DOHH2 (cell line): Measurements from ENCODE around the gene BRSK2.

Source experiments
- CTCF ChIP-seq: fragments of 200-600 bp; sonication (generic); IDR thresholded peaks from one replicate; pipeline ENCODE4 v1.5.1; 2014; ENCODE audit warnings: antibody characterized with exemption, mild to moderate bottlenecking, low read depth, low read length; ENCODE audit not compliant: poor library complexity, severe bottlenecking
- EZH2phosphoT487 ChIP-seq: fragments of 200-600 bp; sonication (generic); IDR thresholded peaks from 2 replicates; pipeline ENCODE4 v1.6.1; 2017; ENCODE audit warnings: borderline replicate concordance, mild to moderate bottlenecking, antibody characterized with exemption, low read length, moderate library complexity, mixed read lengths

GRCh38 chr11:1443737-1444136 lies 54.0 kb downstream of the BRSK2 start:
- no peak for TF ChIP-seq CTCF
- no peak for TF ChIP-seq EZH2phosphoT487
